GM12878 (cell line): ENCODE results near the gene SETBP1. TPM values are rescaled to one million over a fixed set of nuclear protein-coding genes. Genes with fewer than 3 reads are reported as not detected.

Experiments
- MLLT1 ChIP-seq: fragments of 450-650 bp; IDR thresholded peaks from 2 replicates; pipeline ENCODE4 v1.6.1; 2016; ENCODE audit warnings: mild to moderate bottlenecking
- MXI1 ChIP-seq: fragments of 150-350 bp; IDR thresholded peaks from 2 replicates; pipeline ENCODE4 v1.6.1; 2011; ENCODE audit warnings: low read depth, mild to moderate bottlenecking, inconsistent platforms, low read length, improper control_type of control experiment
- NR2F1 ChIP-seq: fragments of 450-650 bp; conservative IDR thresholded peaks from 2 replicates; pipeline ENCODE4 v1.6.1; 2017; ENCODE audit warnings: mild to moderate bottlenecking
- REST ChIP-seq: IDR thresholded peaks from 2 replicates; pipeline ENCODE4 v1.6.1; 2012; ENCODE audit warnings: mild to moderate bottlenecking, low read depth, low read length
- STAT1 ChIP-seq: fragments of 450-650 bp; conservative IDR thresholded peaks from 2 replicates; pipeline ENCODE4 v1.6.1; 2014; ENCODE audit warnings: antibody characterized with exemption, mild to moderate bottlenecking
- polyA plus RNA-seq, 11 experiments: library from polyadenylated mRNA; depleted of rRNA in 4 of 11; unstranded in 6 of 11; stranded (reverse) in 5 of 11; fragments of >200 nt; fragmentation: Nextera tagmentation in 4 of 11; fragmentation: Illumina TruSeq in 1 of 11; extraction: Ambion mirVana in 4 of 11; extraction: Trizol in 1 of 11; gene quantifications; 1 replicate in 1 of 11; 2 replicates in 10 of 11; pipeline versions ENCODE4 v1.2.1 to v1.2.3, GENCODE V29; 2011 to 2016; ENCODE audit warnings: inconsistent platforms in 2 of 11, missing spikeins in 2 of 11, low read depth in 1 of 11
- total RNA-seq, 4 experiments: library from RNA; depleted of rRNA in 3 of 4; stranded (reverse); fragments of >200 nt in 3 of 4; fragmentation: Illumina TruSeq in 1 of 4; extraction: Trizol in 1 of 4; gene quantifications; 2 replicates each; pipeline versions ENCODE4 v1.2.1 to v1.2.3, GENCODE V29; 2013 to 2021
- TF ChIP-seq, protein P1 (sequence below): fragments of 450-650 bp; IDR thresholded peaks from 2 replicates; pipeline ENCODE4 v1.6.1; 2018; ENCODE audit warnings: borderline replicate concordance, mild to moderate bottlenecking; ENCODE audit not compliant: partially characterized antibody
- TF ChIP-seq, protein P2 (sequence below): fragments of 450-650 bp; IDR thresholded peaks from 2 replicates; pipeline ENCODE4 v1.6.1; 2017; ENCODE audit warnings: mild to moderate bottlenecking

Gene SETBP1
- total and polyA plus RNA-seq, 10 of the 15 experiments (the other 5 are each of a cell fraction or from before 2014, with no cell fraction given): 0.99 to 29.7 (median 8.3) TPM

- TF ChIP-seq MXI1: no peak
- TF ChIP-seq, protein P1, sequence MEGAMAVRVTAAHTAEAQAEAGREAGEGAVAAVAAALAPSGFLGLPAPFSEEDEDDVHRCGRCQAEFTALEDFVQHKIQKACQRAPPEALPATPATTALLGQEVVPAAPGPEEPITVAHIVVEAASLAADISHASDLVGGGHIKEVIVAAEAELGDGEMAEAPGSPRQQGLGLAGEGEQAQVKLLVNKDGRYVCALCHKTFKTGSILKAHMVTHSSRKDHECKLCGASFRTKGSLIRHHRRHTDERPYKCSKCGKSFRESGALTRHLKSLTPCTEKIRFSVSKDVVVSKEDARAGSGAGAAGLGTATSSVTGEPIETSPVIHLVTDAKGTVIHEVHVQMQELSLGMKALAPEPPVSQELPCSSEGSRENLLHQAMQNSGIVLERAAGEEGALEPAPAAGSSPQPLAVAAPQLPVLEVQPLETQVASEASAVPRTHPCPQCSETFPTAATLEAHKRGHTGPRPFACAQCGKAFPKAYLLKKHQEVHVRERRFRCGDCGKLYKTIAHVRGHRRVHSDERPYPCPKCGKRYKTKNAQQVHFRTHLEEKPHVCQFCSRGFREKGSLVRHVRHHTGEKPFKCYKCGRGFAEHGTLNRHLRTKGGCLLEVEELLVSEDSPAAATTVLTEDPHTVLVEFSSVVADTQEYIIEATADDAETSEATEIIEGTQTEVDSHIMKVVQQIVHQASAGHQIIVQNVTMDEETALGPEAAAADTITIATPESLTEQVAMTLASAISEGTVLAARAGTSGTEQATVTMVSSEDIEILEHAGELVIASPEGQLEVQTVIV: no peak
- TF ChIP-seq MLLT1: no peak
- no peak for TF ChIP-seq STAT1
- TF ChIP-seq, protein P2, sequence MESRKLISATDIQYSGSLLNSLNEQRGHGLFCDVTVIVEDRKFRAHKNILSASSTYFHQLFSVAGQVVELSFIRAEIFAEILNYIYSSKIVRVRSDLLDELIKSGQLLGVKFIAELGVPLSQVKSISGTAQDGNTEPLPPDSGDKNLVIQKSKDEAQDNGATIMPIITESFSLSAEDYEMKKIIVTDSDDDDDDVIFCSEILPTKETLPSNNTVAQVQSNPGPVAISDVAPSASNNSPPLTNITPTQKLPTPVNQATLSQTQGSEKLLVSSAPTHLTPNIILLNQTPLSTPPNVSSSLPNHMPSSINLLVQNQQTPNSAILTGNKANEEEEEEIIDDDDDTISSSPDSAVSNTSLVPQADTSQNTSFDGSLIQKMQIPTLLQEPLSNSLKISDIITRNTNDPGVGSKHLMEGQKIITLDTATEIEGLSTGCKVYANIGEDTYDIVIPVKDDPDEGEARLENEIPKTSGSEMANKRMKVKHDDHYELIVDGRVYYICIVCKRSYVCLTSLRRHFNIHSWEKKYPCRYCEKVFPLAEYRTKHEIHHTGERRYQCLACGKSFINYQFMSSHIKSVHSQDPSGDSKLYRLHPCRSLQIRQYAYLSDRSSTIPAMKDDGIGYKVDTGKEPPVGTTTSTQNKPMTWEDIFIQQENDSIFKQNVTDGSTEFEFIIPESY: no peak
- TF ChIP-seq NR2F1: no peak
- no peak for TF ChIP-seq REST
Measured at GRCh38 chr18:44683556-44683955, 2.9 kb downstream of the SETBP1 start (continued).
